PC-3 (cell line): ENCODE results near the gene FOS.

Source experiments
- CTCF ChIP-seq: fragments of 300-600 bp; sonication (generic); conservative IDR thresholded peaks from 2 replicates; pipeline ENCODE4 v1.5.1; 2017; ENCODE audit warnings: antibody characterized with exemption, low read depth, mild to moderate bottlenecking, low read length
- EZH2 ChIP-seq: fragments of 300-600 bp; sonication (generic); IDR thresholded peaks from one replicate; pipeline ENCODE4 v1.6.1; 2017; ENCODE audit warnings: antibody characterized with exemption, mild to moderate bottlenecking, low read length; ENCODE audit not compliant: unreplicated experiment
- EZH2phosphoT487 ChIP-seq: fragments of 300-600 bp; sonication (generic); IDR thresholded peaks from 2 replicates; pipeline ENCODE4 v1.6.1; 2018; ENCODE audit warnings: mild to moderate bottlenecking, antibody characterized with exemption, low read length, borderline replicate concordance

GRCh38 chr14:75274899-75275569 is 3.6 kb upstream of the FOS start:
- TF ChIP-seq EZH2: no peak
- TF ChIP-seq CTCF: no peak
- TF ChIP-seq EZH2phosphoT487: no peak
